Measurements from ENCODE around the gene SLC46A3.

DNA sequence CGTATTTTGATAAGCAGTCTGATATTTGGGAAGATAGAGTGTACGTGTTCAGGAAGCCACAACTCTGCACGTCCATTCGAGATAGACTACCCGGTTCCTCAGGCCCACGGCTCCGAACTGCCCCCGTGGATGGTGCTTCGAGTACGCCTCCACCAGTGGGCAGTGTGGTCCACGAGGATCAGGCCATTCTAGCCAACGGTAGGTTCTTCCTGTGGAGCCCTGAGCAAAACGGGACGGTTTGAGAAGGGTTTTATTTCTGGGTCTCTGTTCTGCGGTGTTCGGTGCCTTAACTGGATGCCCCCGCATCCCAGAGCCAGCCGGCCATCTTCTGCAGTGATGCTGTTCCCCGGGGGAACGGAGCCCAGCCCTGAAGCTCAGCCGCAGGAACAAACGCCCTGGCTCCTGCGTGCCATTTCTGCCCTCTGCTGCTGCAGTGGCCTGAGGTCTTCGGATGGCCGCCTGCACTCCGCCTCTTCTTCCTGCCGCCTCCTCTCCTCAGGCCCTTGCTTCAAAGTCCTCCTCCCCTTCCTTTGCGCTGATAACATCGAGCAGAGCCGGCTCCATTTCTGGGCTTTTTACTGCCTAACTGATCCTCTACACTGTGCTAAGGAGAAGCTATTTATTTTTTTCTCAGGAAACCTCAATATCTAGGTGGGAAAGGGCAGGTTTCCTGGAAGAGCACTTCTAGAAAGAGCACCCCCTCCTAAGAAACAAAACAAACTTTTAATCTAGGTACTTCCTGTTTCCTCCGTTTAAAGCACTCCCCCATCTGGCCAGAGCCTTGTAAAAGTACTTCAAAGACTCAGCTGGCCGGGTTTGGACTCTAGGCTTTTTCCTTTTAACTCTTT is 36.2 kb upstream of the SLC46A3 start:
- TF ChIP-seq EZH2 (IDR thresholded peaks at IDR 0.05) (no peak), POLR2AphosphoS5 (IDR thresholded peaks at IDR 0.05; ENCODE audit: borderline replicate concordance, low read depth, low read length) (no peak)
